GM13976 (cell line): ENCODE results near the gene RPRD1B.

Experiments
- DNase-seq: peaks from one replicate; pipeline ENCODE4 v3.0.0; 2012; ENCODE audit warnings: low spot score
- CTCF ChIP-seq: IDR thresholded peaks from 2 replicates; pipeline ENCODE4 v1.5.1; 2012; ENCODE audit warnings: borderline replicate concordance, mild to moderate bottlenecking; ENCODE audit not compliant: insufficient read depth; ENCODE audit errors: extremely low read depth, missing control alignments, control extremely low read depth
- in situ Hi-C: fragments of 300-500 bp; cut with MboI; formaldehyde crosslinking; loops from one replicate; pipeline ENCODE4 v1.12.0; 2022; ENCODE audit warnings: low sequenced_read_pairs, mixed read lengths, inconsistent platforms; ENCODE audit not compliant: unreplicated experiment

Gene RPRD1B

GRCh38 chr20:38136421-38137245 is 103.1 kb downstream of the RPRD1B start:
- DNase-seq: no peak
- TF ChIP-seq CTCF: no peak
- in situ Hi-C loops: no loop called here

- no peak for TF ChIP-seq CTCF
- in situ Hi-C loops: no loop called here
- DNase-seq: no peak
These were observed 104.0 kb downstream of the RPRD1B start for GRCh38 chr20:38137441-38138037.

- no peak for DNase-seq
- in situ Hi-C loops: no loop called here
- TF ChIP-seq CTCF: no peak
These were observed 104.7 kb downstream of the RPRD1B start for GRCh38 chr20:38138086-38138778.

- in situ Hi-C loops: no loop called here
- no peak for DNase-seq
- no peak for TF ChIP-seq CTCF
These were observed 105.8 kb downstream of the RPRD1B start for GRCh38 chr20:38139156-38139912.

GRCh38 chr20:38139977-38140753 is 106.6 kb downstream of the RPRD1B start:
- DNase-seq: no peak
- in situ Hi-C loops: no loop called here
- no peak for TF ChIP-seq CTCF
